MM.1S (cell line): Measurements from ENCODE around the gene PVR.

Experiments
- DNase-seq: peaks from one replicate; pipeline ENCODE4 v3.0.0-alpha.2; 2015
- H2AFZ ChIP-seq: fragments of 300-600 bp; sonication (generic); 2 replicates; pipeline ENCODE4 v1.6.0; 2016; ENCODE audit warnings: antibody characterized with exemption, low read length
- H3F3A ChIP-seq: fragments of 300-600 bp; sonication (generic); 2 replicates; pipeline ENCODE4 v1.6.1; 2016; ENCODE audit warnings: mild to moderate bottlenecking, antibody characterized with exemption, low read length, moderate library complexity, mixed read lengths; ENCODE audit not compliant: insufficient read depth
- H3K27ac ChIP-seq: fragments of 300-600 bp; sonication (generic); 2 replicates; pipeline ENCODE4 v1.5.1; 2016; ENCODE audit warnings: mild to moderate bottlenecking, low read length
- H3K27me3 ChIP-seq: fragments of 300-600 bp; sonication (generic); replicated peaks from 2 replicates; pipeline ENCODE4 v1.6.0; 2016; ENCODE audit warnings: low read length; ENCODE audit not compliant: insufficient read depth
- H3K36me3 ChIP-seq: fragments of 300-600 bp; sonication (generic); replicated peaks from 2 replicates; pipeline ENCODE4 v1.6.1; 2016; ENCODE audit warnings: mild to moderate bottlenecking, low read length, mixed read lengths; ENCODE audit not compliant: insufficient read depth
- H3K4me1 ChIP-seq: fragments of 300-600 bp; sonication (generic); 2 replicates; pipeline ENCODE4 v1.6.1; 2016; ENCODE audit warnings: low read length, mixed read lengths
- H3K4me2 ChIP-seq: fragments of 300-600 bp; sonication (generic); 2 replicates; pipeline ENCODE4 v1.6.0; 2016; ENCODE audit warnings: low read depth, low read length
- H3K4me3 ChIP-seq: fragments of 300-600 bp; sonication (generic); 2 replicates; pipeline ENCODE4 v1.5.1; 2016; ENCODE audit warnings: low read length, mixed read lengths
- H3K79me2 ChIP-seq: fragments of 300-600 bp; sonication (generic); 2 replicates; pipeline ENCODE4 v1.6.1; 2016; ENCODE audit warnings: mixed run types, low read length, mixed read lengths
- H3K9ac ChIP-seq: fragments of 300-600 bp; sonication (generic); 2 replicates; pipeline ENCODE4 v1.6.1; 2016; ENCODE audit warnings: low read length, mixed read lengths
- H3K9me2 ChIP-seq: fragments of 300-600 bp; sonication (generic); replicated peaks from 2 replicates; pipeline ENCODE4 v1.6.1; 2016; ENCODE audit warnings: mild to moderate bottlenecking, low read length, mixed read lengths; ENCODE audit not compliant: insufficient read depth
- H3K9me3 ChIP-seq: fragments of 300-600 bp; sonication (generic); replicated peaks from 2 replicates; pipeline ENCODE4 v1.6.1; 2016; ENCODE audit warnings: mild to moderate bottlenecking, low read length, mixed read lengths; ENCODE audit not compliant: insufficient read depth
- H4K20me1 ChIP-seq: fragments of 300-600 bp; sonication (generic); 2 replicates; pipeline ENCODE4 v1.6.1; 2016; ENCODE audit warnings: mild to moderate bottlenecking, low read length, moderate library complexity, mixed read lengths; ENCODE audit not compliant: insufficient read depth
- EZH2 ChIP-seq: fragments of 300-600 bp; sonication (generic); optimal IDR thresholded peaks from 2 replicates; pipeline ENCODE3; 2017; ENCODE audit warnings: low read depth, mild to moderate bottlenecking, antibody characterized with exemption, low read length, mixed read lengths
- EZH2phosphoT487 ChIP-seq: fragments of 300-600 bp; sonication (generic); IDR thresholded peaks from 2 replicates; pipeline ENCODE4 v1.6.1; 2018; ENCODE audit warnings: antibody characterized with exemption, low read length
- TF ChIP-seq, protein P1 (sequence below): fragments of 300-600 bp; sonication (generic); IDR thresholded peaks from 2 replicates; pipeline ENCODE4 v1.5.1; 2016; ENCODE audit warnings: antibody characterized with exemption, low read length, mixed read lengths

Gene PVR

GRCh38 chr19:44710483-44710882 is 66.8 kb downstream of the PVR start:
- TF ChIP-seq, protein P1, sequence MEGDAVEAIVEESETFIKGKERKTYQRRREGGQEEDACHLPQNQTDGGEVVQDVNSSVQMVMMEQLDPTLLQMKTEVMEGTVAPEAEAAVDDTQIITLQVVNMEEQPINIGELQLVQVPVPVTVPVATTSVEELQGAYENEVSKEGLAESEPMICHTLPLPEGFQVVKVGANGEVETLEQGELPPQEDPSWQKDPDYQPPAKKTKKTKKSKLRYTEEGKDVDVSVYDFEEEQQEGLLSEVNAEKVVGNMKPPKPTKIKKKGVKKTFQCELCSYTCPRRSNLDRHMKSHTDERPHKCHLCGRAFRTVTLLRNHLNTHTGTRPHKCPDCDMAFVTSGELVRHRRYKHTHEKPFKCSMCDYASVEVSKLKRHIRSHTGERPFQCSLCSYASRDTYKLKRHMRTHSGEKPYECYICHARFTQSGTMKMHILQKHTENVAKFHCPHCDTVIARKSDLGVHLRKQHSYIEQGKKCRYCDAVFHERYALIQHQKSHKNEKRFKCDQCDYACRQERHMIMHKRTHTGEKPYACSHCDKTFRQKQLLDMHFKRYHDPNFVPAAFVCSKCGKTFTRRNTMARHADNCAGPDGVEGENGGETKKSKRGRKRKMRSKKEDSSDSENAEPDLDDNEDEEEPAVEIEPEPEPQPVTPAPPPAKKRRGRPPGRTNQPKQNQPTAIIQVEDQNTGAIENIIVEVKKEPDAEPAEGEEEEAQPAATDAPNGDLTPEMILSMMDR: no peak
- no peak for TF ChIP-seq EZH2phosphoT487
- no peak for TF ChIP-seq EZH2
- H3K4me2 ChIP-seq: no peak overlapping the region
- H3K9me3 ChIP-seq: no peaks in the 10 kb centered on the region

GRCh38 chr19:44712864-44713515 is 69.3 kb downstream of the PVR start:
- Histone ChIP-seq H3F3A (peaks cover 4% of the 10 kb centered on the region; the same call in 1 of the 2 replicates), H3K9ac (no peak overlapping the region), H3K79me2 (no peaks in the 10 kb centered on the region), H3K4me2 (peak overlapping the region; percentile 45), H3K27me3 (no peaks in the 10 kb centered on the region), H3K4me1 (peaks cover 8% of the 10 kb centered on the region; the same call in 1 of the 2 replicates), H3K9me3 (no peaks in the 10 kb centered on the region), H3K27ac (peak overlapping the region; percentile 41; the same call in 1 of the 2 replicates), H2AFZ (peak overlapping the region; percentile 66), H3K9me2 (no peaks in the 10 kb centered on the region), H3K36me3 (no peaks in the 10 kb centered on the region), H3K4me3 (no peak overlapping the region), H4K20me1 (no peaks in the 10 kb centered on the region)
- DNase-seq: peak; percentile 50
- no peak for TF ChIP-seq EZH2phosphoT487
- no peak for TF ChIP-seq EZH2
- TF ChIP-seq, protein P1: no peak

More at GRCh38 chr19:44710483-44710882, 66.8 kb downstream of the PVR start:
- H3K9me2 ChIP-seq: no peaks in the 10 kb centered on the region
- no peaks in the 10 kb centered on the region for H4K20me1 ChIP-seq
- no peaks in the 10 kb centered on the region for H3K79me2 ChIP-seq
- H3K27ac ChIP-seq: no peak overlapping the region
- no peaks in the 10 kb centered on the region for H3K27me3 ChIP-seq
- no peak overlapping the region for H2AFZ ChIP-seq
- no peaks in the 10 kb centered on the region for H3K36me3 ChIP-seq
- H3K4me3 ChIP-seq: no peak overlapping the region
- DNase-seq: no peak
- no peak overlapping the region for H3K9ac ChIP-seq
- peaks cover 4% of the 10 kb centered on the region; the same call in 1 of the 2 replicates for H3F3A ChIP-seq
- peaks cover 8% of the 10 kb centered on the region; the same call in 1 of the 2 replicates for H3K4me1 ChIP-seq
